GM11168 (cell line): ENCODE data around the gene CCDC187.

Source experiments
- in situ Hi-C: fragments of 300-500 bp; cut with MboI; formaldehyde crosslinking; loops from one replicate; pipeline ENCODE4 v1.12.0; 2022; ENCODE audit warnings: low sequenced_read_pairs; ENCODE audit not compliant: unreplicated experiment

Gene CCDC187

GRCh38 chr9:136218271-136218670, 85.6 kb downstream of the CCDC187 start:
- in situ Hi-C loops, result no loop called here

GRCh38 chr9:136216541-136217244, 87.2 kb downstream of the CCDC187 start:
- in situ Hi-C loops, result no loop called here

- in situ Hi-C loops, result no loop called here
Observed at GRCh38 chr9:136213733-136214132, 90.2 kb downstream of the CCDC187 start.

GRCh38 chr9:136212345-136212950, 91.4 kb downstream of the CCDC187 start:
- in situ Hi-C loops, result no loop called here

- in situ Hi-C loops, result no loop called here
Observed at GRCh38 chr9:136211441-136212344, 92.2 kb downstream of the CCDC187 start.

GRCh38 chr9:136211006-136211405, 92.9 kb downstream of the CCDC187 start:
- in situ Hi-C loops, result no loop called here

GRCh38 chr9:136210276-136210675, 93.6 kb downstream of the CCDC187 start:
- in situ Hi-C loops, result no loop called here

GRCh38 chr9:136209786-136210185, 94.1 kb downstream of the CCDC187 start:
- in situ Hi-C loops, result no loop called here

- in situ Hi-C loops, result no loop called here
Observed at GRCh38 chr9:136209232-136209631, 94.7 kb downstream of the CCDC187 start.

- in situ Hi-C loops, result no loop called here
Observed at GRCh38 chr9:136208675-136209074, 95.2 kb downstream of the CCDC187 start.

- in situ Hi-C loops, result no loop called here
Observed at GRCh38 chr9:136207616-136208015, 96.3 kb downstream of the CCDC187 start.

- in situ Hi-C loops, result no loop called here
Observed at GRCh38 chr9:136206602-136207275, 97.2 kb downstream of the CCDC187 start.

GRCh38 chr9:136205707-136205992, 98.2 kb downstream of the CCDC187 start:
- in situ Hi-C loops, result no loop called here

GRCh38 chr9:136204838-136205706, 98.8 kb downstream of the CCDC187 start, which contains the start of gene LHX3:
Gene LHX3, minus strand, starts transcription at chr9:136205128. Its CDS starts 116 bp downstream, at chr9:136205012.
- in situ Hi-C loops, result no loop called here

GRCh38 chr9:136204145-136204805, 99.6 kb downstream of the CCDC187 start:
- in situ Hi-C loops, result no loop called here

GRCh38 chr9:136203408-136204144, 100.3 kb downstream of the CCDC187 start:
- in situ Hi-C loops, result no loop called here

- in situ Hi-C loops, result no loop called here
Observed at GRCh38 chr9:136202454-136203407, 101.2 kb downstream of the CCDC187 start.
